HG03565 (cell line): ENCODE results near the gene REXO5.
"Not testable (repeated sequence)": the region's sequence is repeated elsewhere in the genome, so short reads cannot be mapped to it uniquely, and the experiment has no call there.

ENCODE experiments used
- ATAC-seq: cut with Tn5 transposase; IDR thresholded peaks from one replicate; pipeline ENCODE4 v1.9.1; 2021; ENCODE audit warnings: mild to moderate bottlenecking, moderate library complexity; ENCODE audit not compliant: unreplicated experiment

REXO5 gene

DNA sequence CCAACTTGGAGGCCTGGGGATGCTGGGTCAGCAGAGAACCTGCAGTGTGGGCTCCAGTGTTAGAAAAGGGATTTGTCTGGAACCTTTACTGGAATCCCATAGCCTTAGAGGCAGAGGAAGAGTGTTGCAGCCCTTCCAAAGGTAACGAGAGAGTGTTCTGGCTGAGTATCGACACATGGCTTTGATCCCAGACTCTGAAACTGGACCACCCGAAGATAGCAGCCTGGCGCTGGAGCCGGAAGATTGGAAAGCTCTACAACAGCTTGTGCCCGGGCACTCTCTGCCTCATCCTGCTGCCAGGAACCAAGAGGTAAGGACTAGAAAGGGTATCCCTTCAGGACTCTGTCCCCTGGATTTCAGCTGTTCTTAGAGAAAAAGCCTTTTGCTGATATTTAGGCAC lies 39.7 kb downstream of the REXO5 start:
- ATAC-seq = no peak

DNA sequence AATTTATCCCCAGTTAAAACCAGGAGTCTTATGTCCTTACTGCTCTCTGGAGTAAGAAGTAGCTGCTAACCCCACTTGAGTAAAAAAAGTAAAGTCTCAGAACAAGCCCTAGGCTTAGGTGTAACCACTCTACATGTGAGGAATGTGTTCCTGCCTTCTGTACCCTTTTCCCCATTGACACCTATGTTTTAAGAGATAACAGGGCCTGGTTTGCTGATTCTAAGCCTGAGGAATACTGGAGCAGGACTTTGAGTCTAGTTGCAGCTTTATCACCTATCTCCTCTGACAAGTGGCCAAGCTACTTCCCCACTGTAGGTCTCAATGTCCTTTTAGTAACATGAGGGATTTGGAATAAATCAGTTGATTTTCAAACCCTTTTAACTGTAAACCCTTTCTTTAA lies 40.2 kb downstream of the REXO5 start:
- no peak for ATAC-seq

DNA sequence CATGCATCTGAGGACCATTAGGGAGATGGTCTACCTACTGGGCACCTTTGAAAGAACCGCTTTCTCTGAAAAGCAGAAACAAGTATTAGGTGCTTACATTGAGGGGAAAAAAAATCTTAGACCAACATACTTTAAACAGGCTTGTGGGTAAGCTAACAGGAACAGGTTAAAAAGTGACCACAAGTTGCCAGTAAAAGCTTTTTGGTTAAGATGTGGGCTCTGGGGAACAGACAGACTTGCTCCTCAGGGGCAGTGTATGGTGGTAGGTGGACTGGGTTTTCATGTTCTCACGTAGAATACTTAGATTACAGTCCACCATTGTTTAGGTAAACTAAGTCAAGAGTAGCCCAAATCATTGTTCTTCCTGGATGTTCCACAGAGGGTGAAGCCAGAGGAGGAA lies 41.2 kb downstream of the REXO5 start:
- no peak for ATAC-seq

DNA sequence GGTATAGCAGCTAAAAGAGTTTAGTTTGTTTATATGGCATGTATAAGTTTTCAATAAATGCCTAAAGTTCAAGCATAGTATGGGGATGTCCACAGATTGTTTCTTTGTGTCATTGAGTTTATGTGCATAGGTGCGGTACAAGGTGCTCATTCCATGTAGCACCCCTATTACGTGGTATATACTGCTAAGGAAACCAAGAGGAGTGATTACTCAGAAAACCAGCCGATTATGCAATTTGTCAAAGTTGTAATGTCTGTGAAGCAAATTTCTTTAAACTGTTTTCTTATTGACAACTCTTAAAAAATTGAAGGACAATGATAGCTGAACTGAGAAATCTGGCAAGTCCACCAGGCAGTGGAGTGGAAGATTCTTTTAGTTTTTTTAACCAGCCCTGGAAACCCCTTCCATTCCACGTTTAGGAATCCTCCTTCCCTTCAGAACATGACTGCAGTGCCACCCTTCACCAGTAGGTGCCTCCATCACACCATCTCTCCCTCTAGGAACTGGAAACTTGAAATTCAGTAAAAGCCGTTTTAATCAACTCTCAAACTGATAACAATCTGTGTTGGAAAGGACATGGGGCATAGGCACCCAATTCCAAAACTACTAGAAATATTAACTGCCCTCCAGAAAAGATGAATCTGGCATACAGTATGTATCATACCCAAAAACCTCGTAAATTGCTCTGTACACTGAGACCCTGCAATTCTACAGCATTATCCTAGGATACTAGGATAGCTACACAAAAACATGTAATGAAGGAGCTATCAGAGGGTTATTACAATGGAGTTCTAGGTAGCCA lies 43.5 kb downstream of the REXO5 start:
- no peak for ATAC-seq

DNA sequence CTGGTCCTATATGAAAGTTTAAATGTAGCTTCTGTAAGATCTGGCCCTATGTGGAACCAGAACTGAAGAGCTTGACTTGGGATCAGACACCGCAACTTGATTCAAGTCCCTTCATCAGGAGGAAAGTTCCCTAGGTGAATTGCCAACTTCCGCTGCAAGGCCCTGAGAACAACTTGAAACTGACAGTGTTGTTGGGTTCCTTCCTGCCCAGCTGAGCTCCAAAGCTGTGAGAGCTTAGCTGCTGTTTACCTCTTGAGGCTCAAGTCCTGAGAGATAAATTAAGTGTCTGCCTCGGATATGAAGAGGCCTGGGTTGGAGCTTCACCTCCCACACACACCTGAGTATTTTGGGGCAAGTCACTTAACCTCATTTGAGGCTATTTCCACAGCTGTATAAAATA lies 44.7 kb downstream of the REXO5 start:
- ATAC-seq = no peak

DNA sequence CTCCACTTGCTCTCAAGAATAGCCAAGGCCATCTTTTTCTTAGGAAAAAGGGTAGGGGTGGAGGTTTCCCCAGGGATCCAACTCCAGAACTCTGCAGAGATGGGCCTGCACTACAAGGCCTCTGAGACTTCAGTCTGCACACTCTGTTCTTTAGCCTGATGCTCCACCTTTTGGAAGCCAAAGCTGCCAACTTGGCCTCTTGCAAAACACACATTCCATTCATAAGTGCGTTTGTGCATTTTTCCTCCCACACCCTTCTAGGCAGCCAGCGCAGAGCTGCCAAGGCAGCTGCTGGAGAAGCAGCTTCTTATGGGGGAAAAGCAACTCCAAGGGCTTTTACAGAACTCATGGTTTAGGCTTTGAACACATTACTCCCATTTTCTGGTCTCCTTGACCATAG lies 45.3 kb downstream of the REXO5 start:
- no peak for ATAC-seq

DNA sequence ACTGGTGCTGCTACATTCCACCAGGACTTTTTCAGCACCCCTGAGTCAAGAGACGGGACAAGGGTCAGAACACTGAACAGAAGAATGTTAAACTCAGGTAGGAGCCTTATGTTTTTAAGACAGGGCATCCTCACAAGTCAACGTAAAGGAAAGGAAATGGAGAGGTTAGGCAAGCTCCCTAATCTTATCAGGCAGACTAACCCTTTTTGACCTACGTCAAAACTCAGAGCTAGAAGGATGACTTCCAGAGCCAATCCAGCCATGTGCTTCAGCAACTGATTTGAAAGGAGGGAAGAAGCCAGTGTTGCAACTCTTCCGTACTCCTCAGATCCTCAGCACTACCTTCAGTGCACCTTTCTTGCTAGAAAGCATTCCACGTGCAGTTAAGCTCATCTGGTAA lies 46.8 kb downstream of the REXO5 start:
- no peak for ATAC-seq

DNA sequence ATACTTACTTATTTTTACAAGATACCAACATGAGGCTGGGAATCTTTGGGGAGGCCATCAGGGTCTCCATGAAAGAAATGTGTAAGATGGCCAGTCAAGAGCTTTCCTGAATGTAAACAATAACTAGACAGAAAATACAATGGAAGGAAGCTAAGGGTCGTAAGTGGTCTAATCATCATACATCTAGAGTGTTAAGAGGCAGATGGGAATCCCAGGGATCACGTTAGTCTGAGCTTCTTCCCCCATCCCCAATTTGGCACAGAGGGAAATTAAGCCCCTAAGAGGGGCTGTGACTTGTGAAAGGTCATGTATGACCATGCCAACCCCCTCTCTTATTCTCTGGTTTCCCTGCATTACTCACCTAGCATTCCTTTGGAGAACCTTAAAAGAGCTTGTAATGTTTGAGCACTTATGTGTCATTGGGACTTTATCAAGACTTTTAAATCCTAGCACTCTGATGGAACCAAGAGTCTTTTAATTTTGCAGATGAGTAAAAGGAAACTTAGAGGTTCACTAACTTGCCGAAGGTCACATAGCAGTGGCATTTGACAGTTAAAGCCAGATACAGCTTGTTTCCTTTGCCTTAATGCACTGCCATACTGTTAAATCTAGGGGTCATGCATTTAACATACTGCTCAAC lies 47.8 kb downstream of the REXO5 start:
- ATAC-seq = no peak

DNA sequence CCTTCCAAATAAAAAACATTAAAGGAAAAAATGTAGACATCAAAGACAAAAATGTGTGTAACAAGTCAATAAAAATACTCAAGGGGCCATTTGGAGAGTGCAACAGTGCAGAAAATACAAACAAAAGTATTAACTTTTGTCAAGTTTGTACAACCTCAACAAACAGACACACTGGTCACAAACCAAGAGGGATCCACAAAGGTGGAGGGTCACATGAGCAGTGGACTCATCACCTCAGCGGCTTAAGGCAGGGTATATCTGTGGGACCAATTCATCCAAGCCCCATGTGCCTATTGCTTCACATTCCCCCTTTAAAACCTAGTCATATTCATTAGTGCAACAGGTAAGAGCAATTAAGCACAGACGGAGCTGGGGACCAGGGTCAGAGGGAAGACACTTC lies 48.6 kb downstream of the REXO5 start:
- no peak for ATAC-seq

DNA sequence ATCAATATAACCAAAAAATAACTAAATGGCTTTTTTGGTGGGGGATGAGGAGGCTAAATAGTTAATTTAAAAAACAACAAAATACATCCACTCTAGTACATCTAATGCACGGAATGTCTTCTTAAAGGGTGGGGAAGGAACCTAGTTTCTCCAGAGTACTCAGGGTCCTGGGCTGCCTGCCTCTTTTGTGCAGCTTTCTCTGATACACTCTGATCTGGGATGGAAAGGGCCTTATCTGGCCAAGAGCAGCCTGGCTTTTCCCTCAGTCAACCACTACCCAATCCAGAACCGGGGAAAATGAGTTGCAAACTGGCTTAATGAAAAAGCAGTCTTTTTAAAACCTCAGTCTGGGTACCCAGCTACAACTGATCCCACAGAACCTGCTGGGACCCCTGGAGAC lies 51.0 kb downstream of the REXO5 start:
- ATAC-seq = no peak

DNA sequence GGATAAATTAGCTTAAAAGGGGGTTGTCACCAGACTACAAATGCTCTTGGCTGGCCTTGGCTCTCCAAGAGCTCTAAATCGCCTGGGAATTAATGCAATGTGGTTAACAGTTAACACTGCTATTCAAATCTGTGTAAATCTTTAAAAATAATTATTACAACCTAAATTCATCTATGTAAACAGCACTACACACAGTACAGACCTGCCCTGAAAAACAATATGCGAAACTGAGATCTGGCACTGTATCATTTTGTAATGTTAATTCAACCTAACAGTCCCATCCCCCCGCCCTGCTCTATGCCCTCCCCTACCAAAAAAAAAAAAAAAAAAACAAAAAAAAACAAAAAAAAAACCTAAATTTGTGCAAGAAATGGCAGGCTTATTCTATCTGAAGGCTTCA lies 52.9 kb downstream of the REXO5 start:
- ATAC-seq = no peak

DNA sequence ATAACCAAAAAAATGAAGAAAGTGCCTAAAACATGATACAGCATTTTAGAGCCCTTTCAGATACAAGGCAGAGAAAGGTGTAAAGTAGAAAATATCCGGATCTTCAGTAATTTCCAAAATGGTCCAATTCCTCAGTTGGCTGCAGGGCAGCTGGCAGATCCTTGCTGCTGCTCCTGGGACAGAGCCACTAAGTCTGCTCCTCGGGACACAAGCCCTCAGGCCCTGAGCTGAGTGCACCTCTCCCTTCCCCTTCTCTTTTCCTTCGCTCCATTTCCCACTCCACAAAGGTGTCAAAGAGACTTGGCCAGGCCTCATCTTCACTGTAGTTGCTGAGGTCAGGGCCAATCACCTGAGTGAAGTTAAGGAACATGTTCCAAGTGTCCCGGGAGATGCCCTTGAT lies 53.4 kb downstream of the REXO5 start:
- ATAC-seq = no peak

DNA sequence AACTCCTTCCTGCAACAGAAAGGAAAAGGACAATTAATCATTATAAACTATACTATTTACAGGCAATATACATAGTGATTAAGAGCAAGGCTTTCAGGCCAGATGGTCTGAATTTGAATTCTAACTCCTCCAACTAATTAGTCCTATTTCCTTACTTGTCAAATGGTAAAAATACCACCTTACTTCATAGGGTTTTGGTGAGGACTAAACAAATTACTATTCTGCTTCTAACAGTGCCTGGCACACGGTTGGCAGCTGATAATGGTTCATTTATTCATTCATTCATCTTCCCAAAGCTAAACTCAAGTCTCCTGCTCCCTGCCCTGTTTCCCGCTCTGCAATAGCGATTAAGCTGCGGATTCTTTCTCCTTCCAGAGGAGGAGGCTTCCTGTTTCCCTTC lies 54.0 kb downstream of the REXO5 start:
- ATAC-seq = no peak

DNA sequence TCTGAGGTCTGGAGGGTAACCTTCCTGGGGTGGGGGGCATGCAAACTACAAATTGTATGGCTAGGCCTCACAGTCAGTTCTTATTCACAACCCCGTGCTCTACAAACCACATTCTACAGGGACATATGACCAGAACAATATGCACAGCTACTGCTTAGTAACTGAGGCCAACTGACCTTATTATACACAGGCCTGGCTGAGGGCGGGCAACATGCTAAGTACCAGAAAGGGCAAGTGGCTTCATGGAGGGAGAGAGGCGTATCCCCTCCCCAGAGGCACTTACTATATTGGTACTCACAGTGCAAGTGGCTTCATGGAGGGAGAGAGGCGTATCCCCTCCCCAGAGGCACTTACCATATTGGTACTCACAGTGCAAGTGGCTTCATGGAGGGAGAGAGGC lies 54.7 kb downstream of the REXO5 start:
- ATAC-seq = not testable (repeated sequence)

DNA sequence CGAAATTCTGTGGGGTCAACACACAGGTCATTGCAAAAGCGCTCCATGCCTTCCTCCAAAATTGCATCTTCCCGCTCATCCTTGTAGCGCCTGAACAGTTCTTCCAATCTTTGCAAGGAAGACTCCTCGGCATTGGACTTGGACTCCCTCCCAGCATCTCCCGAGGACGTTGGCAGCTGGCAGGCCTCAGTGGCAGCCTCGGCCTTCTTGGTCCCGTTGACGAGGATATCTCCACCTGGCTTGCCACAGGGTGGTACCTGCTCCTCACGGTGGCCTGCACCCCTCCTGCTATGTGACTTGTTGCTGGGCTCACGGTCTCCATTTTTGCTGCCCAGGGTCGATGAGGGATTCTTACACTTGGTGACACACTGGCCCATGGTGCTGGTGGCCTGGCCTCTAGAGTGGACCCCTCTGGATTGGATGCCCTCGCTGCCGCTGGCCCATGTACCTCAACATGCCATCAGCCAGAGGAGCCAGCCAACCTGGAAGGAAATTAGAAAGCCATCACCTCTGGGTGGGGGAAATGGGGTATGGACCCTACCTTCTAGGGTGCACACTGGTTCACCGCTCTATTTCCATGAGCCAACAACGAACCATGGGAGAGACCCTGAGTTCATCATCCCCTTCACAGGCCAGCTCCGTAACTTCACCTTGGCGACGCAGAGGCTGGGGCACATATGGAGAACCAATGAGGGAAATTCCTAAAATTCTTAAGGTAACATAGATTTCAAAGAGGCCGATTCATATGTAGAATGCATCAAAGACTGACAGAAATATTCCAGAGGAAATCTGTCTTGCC lies 56.0 kb downstream of the REXO5 start:
- ATAC-seq = no peak

DNA sequence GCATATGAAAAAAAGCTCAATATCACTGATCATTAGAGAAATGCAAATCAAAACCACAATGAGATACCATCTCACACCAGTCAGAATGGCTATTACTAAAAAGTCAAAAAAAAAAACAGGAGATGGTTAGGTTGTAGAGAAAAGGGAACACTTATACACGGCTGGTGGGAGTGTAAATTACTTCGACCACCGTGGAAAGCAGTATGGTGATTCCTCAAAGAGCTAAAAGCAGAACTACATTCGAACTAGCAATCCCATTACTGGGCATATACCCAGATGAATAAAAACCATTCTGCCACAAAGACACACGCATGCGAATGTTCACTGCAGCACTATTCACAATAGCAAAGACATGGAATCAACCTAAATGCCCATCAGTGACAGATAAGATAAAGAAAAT lies 58.0 kb downstream of the REXO5 start:
- not testable (repeated sequence) for ATAC-seq

DNA sequence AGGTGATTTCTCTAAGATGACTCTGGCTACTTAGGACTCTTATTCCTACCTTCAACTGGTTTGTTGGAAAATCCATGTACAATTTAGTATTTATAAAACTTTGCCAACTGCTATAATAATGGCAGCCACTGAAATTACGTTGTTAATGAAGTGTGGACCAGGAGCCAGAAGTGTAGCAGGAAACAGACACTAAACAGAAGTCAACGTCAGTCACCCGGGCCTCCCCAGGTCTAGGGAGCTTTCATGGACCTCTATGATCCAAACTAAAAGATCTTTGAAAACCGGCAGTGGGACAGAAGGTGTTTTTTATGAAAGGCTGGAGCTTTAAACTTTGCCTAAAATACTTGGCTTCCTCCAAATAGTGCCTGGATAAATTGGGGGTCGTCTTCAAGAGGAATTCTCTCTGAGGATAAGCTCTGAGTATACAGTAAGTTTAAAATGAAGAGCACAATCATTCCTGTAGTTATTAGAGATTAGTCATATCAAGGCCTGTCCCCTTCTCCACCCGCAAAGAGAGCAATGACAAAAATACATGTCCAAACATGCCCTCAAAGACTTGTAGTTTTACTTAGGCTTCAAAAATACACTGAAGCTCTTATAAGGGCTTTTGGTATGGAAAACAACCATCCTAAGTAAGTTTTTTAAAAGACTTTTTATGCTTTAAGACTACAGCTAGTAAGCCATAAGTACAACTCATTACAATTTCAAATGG lies 59.2 kb downstream of the REXO5 start:
- ATAC-seq = peak; percentile 73

DNA sequence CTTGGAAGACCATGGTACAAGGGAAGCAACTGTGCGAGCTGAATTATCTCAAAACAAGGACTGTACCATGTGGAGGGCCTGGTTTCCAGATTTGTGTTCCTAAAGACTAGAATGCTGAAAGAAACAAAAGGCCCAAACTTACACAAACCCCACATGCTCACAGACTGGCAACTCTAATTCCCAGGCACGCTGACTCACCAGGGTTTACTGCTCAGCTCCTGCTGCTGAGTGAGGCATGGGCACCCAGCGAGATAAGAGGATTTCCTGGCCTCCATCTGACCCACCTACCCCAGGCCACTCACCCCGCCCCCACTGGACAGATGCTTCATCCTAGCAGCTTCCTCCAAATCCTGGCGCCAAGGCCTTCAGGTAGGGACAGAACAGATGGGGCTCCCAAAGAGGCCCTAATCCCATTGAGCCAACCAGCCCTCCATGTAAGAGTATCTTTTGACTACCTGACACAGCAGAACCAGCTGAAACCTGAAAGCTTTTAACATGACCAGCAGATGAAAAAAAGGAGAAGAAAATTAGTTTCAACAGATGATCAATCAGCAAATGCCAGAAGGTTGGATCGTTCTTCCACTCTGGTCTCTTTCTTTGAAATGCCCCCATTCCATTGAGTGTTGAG lies 59.9 kb downstream of the REXO5 start:
- no peak for ATAC-seq

DNA sequence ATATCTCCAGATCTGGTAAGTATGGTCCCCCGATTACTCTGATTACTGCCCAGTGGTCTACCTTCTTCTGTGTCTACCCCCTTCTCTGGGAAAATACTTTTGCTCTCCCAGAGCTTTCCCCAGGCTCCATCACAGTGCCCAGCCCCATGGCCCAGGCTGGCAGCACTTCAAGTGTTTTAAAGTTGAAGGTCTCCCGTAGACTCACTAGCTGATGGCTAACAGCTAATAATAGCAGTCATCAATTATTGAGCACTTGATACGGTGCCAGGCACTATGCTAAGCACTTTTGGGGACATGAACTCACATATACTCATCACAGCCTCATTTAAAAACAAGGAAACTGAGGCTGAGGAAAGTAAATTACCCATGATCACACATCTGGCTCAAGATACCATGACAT lies 60.5 kb downstream of the REXO5 start:
- no peak for ATAC-seq

DNA sequence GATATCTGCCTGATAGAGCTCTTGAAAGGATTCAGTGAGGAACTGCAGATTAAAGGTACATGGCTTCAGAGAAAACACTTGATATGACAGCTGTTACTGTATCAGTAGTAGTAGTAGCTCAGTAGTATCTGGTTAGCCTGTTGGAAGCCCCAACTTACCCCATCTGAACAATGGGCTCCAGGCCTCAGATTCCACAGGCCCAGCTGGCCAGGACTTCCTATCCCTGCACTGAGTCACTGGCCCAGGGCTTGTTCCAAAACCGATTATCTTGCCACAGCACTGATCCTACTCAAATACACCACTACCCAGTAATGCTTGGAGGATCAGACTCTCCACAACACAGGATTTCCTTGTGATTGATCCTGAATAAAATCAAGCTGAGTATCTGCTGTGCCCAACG lies 61.3 kb downstream of the REXO5 start:
- no peak for ATAC-seq

DNA sequence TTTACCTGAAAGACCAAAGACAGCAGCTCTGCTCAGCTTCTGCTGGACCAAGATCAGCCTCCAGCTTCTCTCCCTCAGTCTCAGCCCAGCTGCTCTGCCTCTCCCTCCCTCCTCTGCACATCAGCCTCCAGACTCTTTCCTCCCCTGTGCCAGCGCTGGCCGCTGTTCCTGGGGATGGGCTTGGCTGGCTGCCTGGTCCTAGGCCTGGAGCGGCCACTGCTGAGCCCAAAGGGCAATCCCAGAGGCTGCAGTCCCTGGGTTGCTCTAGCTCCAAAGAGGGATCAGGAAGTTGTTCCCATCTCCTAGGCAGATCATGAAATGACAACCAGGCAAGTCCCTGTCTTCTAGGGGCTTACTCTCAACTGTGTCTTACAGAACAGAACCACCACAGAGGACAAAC lies 62.6 kb downstream of the REXO5 start:
- no peak for ATAC-seq
